PFSK-1 (cell line): ENCODE results near the gene CHRNE.

ENCODE experiments used
- POLR2AphosphoS5 ChIP-seq: IDR thresholded peaks from 2 replicates; pipeline ENCODE4 v1.6.1; 2012; ENCODE audit warnings: low read depth, mild to moderate bottlenecking, control low read depth, low read length, moderate library complexity
- REST ChIP-seq, 2 experiments: IDR thresholded peaks; 2 replicates each; pipeline versions ENCODE4 v1.6.1 to v1.8.0; 2011 to 2012; ENCODE audit warnings: low read depth in 2 of 2, low read length in 2 of 2, control low read depth in 1 of 2, inconsistent platforms in 1 of 2, mild to moderate bottlenecking in 1 of 2, moderate library complexity in 1 of 2; ENCODE audit not compliant: insufficient read depth in 1 of 2

- TF ChIP-seq REST (IDR thresholded peaks at IDR 0.05; ENCODE audit: insufficient read depth in 1 of 2, low read depth in 2 of 2, low read length in 2 of 2) (no peak), POLR2AphosphoS5 (no peak)
Measured at GRCh38 chr17:4931963-4932362, 29.1 kb upstream of the CHRNE start, which contains the start of gene GP1BA.
